SK-N-SH (cell line): ENCODE results near the gene SPATA6.

Experiments
- CTCF ChIP-seq: fragments of 200-600 bp; sonication (generic); IDR thresholded peaks from 2 replicates; pipeline ENCODE4 v1.6.1; 2017; ENCODE audit warnings: antibody characterized with exemption, mild to moderate bottlenecking, moderate library complexity
- FOXJ3 ChIP-seq: sonication (generic); formaldehyde crosslinking; IDR thresholded peaks from 2 replicates; pipeline ENCODE4 v1.5.1; 2020; ENCODE audit warnings: mild to moderate bottlenecking, missing genetic modification reagents
- FOXM1 ChIP-seq: IDR thresholded peaks from 2 replicates; pipeline ENCODE4 v1.4.0; 2012; ENCODE audit warnings: low read depth, mild to moderate bottlenecking
- MXI1 ChIP-seq: IDR thresholded peaks from 2 replicates; pipeline ENCODE4 v1.6.1; 2012; ENCODE audit warnings: mild to moderate bottlenecking, low read depth, low read length, improper control_type of control experiment
- POLR2AphosphoS5 ChIP-seq: IDR thresholded peaks from 2 replicates; pipeline ENCODE4 v1.6.1; 2012; ENCODE audit warnings: low read depth, low read length
- RAD21 ChIP-seq: IDR thresholded peaks from 2 replicates; pipeline ENCODE4 v1.6.1; 2012; ENCODE audit warnings: mild to moderate bottlenecking, low read length
- RCOR1 ChIP-seq: fragments of 150-350 bp; IDR thresholded peaks from 2 replicates; pipeline ENCODE4 v1.6.1; 2017; ENCODE audit warnings: antibody characterized with exemption, low read length
- RFX5 ChIP-seq: IDR thresholded peaks from 2 replicates; pipeline ENCODE4 v1.6.1; 2012; ENCODE audit warnings: mild to moderate bottlenecking, improper control_type of control experiment, low read length
- SIN3A ChIP-seq: IDR thresholded peaks from 2 replicates; pipeline ENCODE4 v1.6.1; 2012; ENCODE audit warnings: low read depth, mild to moderate bottlenecking, low read length, moderate library complexity, borderline replicate concordance
- SMC3 ChIP-seq: IDR thresholded peaks from 2 replicates; pipeline ENCODE4 v1.6.1; 2012; ENCODE audit warnings: low read depth, low read length, improper control_type of control experiment
- TAF1 ChIP-seq: IDR thresholded peaks from 2 replicates; pipeline ENCODE4 v1.6.1; 2012; ENCODE audit warnings: low read depth, mild to moderate bottlenecking, low read length, moderate library complexity, borderline replicate concordance
- USF1 ChIP-seq: IDR thresholded peaks from 2 replicates; pipeline ENCODE4 v1.4.0; 2012; ENCODE audit warnings: low read depth, borderline replicate concordance
- YY1 ChIP-seq: IDR thresholded peaks from 2 replicates; pipeline ENCODE4 v1.4.0; 2012; ENCODE audit warnings: low read depth, mild to moderate bottlenecking

GRCh38 chr1:48506870-48507269 lies 34.9 kb upstream of the SPATA6 start:
- TF ChIP-seq CTCF = no peak
- no peak for TF ChIP-seq POLR2AphosphoS5
- no peak for TF ChIP-seq FOXJ3 (CRISPR knock-in tag)
- no peak for TF ChIP-seq RFX5
- no peak for TF ChIP-seq TAF1
- no peak for TF ChIP-seq SMC3
- no peak for TF ChIP-seq MXI1
- TF ChIP-seq RAD21 = no peak
- no peak for TF ChIP-seq USF1
- no peak for TF ChIP-seq SIN3A
- no peak for TF ChIP-seq FOXM1
- no peak for TF ChIP-seq RCOR1
- no peak for TF ChIP-seq YY1
